Mesenchymal stem cell (in vitro differentiated cells and primary cell): Measurements from ENCODE around the gene TSLP.

ENCODE experiments used
- DNase-seq: peaks from one replicate; pipeline ENCODE4 v3.0.0-alpha.2; 2013
- H2AFZ ChIP-seq: one replicate; pipeline ENCODE4 v1.6.1; 2013; ENCODE audit warnings: low read depth, mild to moderate bottlenecking, control low read depth, inconsistent platforms, low read length, moderate library complexity
- H2AK5ac ChIP-seq: 2 replicates; pipeline ENCODE4 v1.6.1; 2013; ENCODE audit warnings: low read length, moderate library complexity, mild to moderate bottlenecking, inconsistent platforms; ENCODE audit not compliant: severe bottlenecking
- H2BK120ac ChIP-seq: one replicate; pipeline ENCODE4 v1.6.1; 2013; ENCODE audit warnings: low read depth, mild to moderate bottlenecking, inconsistent platforms, low read length, moderate library complexity
- H2BK12ac ChIP-seq, 2 experiments: one replicate each; pipeline ENCODE4 v1.6.1; 2013; ENCODE audit warnings: inconsistent platforms in 2 of 2, low read length in 2 of 2, mild to moderate bottlenecking in 2 of 2, moderate library complexity in 2 of 2, control low read depth in 1 of 2
- H2BK15ac ChIP-seq: one replicate; pipeline ENCODE4 v1.6.1; 2013; ENCODE audit warnings: mild to moderate bottlenecking, low read depth, inconsistent platforms; ENCODE audit not compliant: poor library complexity, severe bottlenecking
- H2BK5ac ChIP-seq: 2 replicates; pipeline ENCODE4 v1.6.1; 2013; ENCODE audit warnings: low read depth, mild to moderate bottlenecking, low read length, control low read depth, inconsistent platforms; ENCODE audit not compliant: poor library complexity, severe bottlenecking
- H3K14ac ChIP-seq, 2 experiments: one replicate each; pipeline ENCODE4 v1.6.1; 2013; ENCODE audit warnings: inconsistent platforms in 2 of 2, low read length in 2 of 2, control low read depth in 1 of 2, mild to moderate bottlenecking in 1 of 2, moderate library complexity in 1 of 2
- H3K18ac ChIP-seq, 2 experiments: one replicate each; pipeline ENCODE4 v1.6.1; 2013; ENCODE audit warnings: inconsistent platforms in 2 of 2, low read length in 2 of 2, control low read depth in 1 of 2, low read depth in 1 of 2, mild to moderate bottlenecking in 1 of 2
- H3K23ac ChIP-seq, 2 experiments: one replicate each; pipeline ENCODE4 v1.6.1; 2013; ENCODE audit warnings: inconsistent platforms in 2 of 2, low read length in 2 of 2, mild to moderate bottlenecking in 2 of 2, moderate library complexity in 2 of 2, control low read depth in 1 of 2
- H3K27ac ChIP-seq: 2 replicates; pipeline ENCODE4 v1.5.1; 2013; ENCODE audit warnings: mild to moderate bottlenecking, moderate library complexity, low read length, control low read depth, inconsistent platforms; ENCODE audit not compliant: poor library complexity, severe bottlenecking
- H3K27me3 ChIP-seq, 2 experiments: 2 replicates each; pipeline versions ENCODE4 v1.6.1 to v1.7.0; 2013; ENCODE audit warnings: low read length in 2 of 2, mild to moderate bottlenecking in 2 of 2, moderate library complexity in 2 of 2, control low read depth in 1 of 2, inconsistent platforms in 1 of 2; ENCODE audit not compliant: control insufficient read depth in 1 of 2, insufficient read depth in 1 of 2
- H3K36me3 ChIP-seq, 2 experiments: 2 replicates each; pipeline versions ENCODE4 v1.6.1 to v1.7.0; 2013; ENCODE audit warnings: low read length in 2 of 2, control low read depth in 1 of 2, inconsistent platforms in 1 of 2, low read depth in 1 of 2, mild to moderate bottlenecking in 1 of 2; ENCODE audit not compliant: insufficient read depth in 2 of 2, control insufficient read depth in 1 of 2
- H3K4ac ChIP-seq, 2 experiments: one replicate each; pipeline ENCODE4 v1.6.1; 2013; ENCODE audit warnings: inconsistent platforms in 2 of 2, low read length in 2 of 2, mild to moderate bottlenecking in 2 of 2, moderate library complexity in 2 of 2, control low read depth in 1 of 2, low read depth in 1 of 2
- H3K4me1 ChIP-seq: 2 replicates; pipeline ENCODE4 v1.6.1; 2013; ENCODE audit warnings: low read depth, low read length, control low read depth; ENCODE audit not compliant: control insufficient read depth, insufficient read depth
- H3K4me2 ChIP-seq: 2 replicates; pipeline ENCODE4 v1.6.1; 2013; ENCODE audit warnings: low read length, mild to moderate bottlenecking, inconsistent platforms; ENCODE audit not compliant: poor library complexity, severe bottlenecking
- H3K4me3 ChIP-seq, 2 experiments: 2 replicates each; pipeline versions ENCODE4 v1.5.1 to v1.7.0; 2013; ENCODE audit warnings: low read length in 2 of 2, mild to moderate bottlenecking in 2 of 2, control low read depth in 1 of 2, low read depth in 1 of 2; ENCODE audit not compliant: insufficient read depth in 1 of 2
- H3K79me1 ChIP-seq: replicated peaks from 2 replicates; pipeline ENCODE4 v1.6.1; 2013; ENCODE audit warnings: mild to moderate bottlenecking, control low read depth, low read length, inconsistent platforms; ENCODE audit not compliant: poor library complexity, severe bottlenecking
- H3K9ac ChIP-seq: 2 replicates; pipeline ENCODE4 v1.7.0; 2013; ENCODE audit warnings: mild to moderate bottlenecking, low read length, moderate library complexity
- H3K9me3 ChIP-seq: 2 replicates; pipeline ENCODE4 v1.7.0; 2013; ENCODE audit warnings: mild to moderate bottlenecking, low read length; ENCODE audit not compliant: control insufficient read depth
- H4K8ac ChIP-seq: one replicate; pipeline ENCODE4 v1.6.1; 2013; ENCODE audit warnings: inconsistent platforms, mild to moderate bottlenecking, low read length, moderate library complexity
- H4K91ac ChIP-seq: one replicate; pipeline ENCODE4 v1.6.1; 2013; ENCODE audit warnings: mild to moderate bottlenecking, low read length, inconsistent platforms
- WGBS: methylation state at CpG from one replicate; pipeline ENCODE4 v1.1.7; 2013; ENCODE audit warnings: mixed read lengths; 5-methylcytosine and 5-hydroxymethylcytosine counted together

The TSLP gene

DNA sequence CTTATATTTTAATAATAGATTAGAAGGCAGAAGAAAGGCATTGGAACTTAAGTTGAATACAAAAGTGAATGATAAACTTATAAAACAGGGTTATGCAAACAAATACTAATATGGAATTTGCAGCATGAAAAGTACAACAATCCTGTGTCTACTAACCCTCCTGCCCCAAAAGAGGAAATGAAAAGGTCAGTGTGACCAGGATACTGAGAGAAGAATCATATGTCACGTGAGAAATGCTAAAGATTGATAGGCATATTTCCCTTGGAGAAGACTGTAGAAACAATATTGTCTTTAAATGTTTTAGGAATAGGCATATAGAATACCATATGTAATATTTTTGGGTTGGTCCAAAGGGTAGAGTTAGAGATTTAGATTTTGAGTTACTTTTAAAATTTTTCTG, 24.5 kb downstream of the TSLP start:
- H3K27ac ChIP-seq: no peak overlapping the region
- H3K79me1 ChIP-seq: peaks cover 13% of the 10 kb centered on the region
- no peaks in the 10 kb centered on the region for H3K9me3 ChIP-seq
- H2BK12ac ChIP-seq: no peak overlapping the region
- H4K91ac ChIP-seq: no peak overlapping the region
- no peak overlapping the region for H3K23ac ChIP-seq
- H3K4me1 ChIP-seq: peaks cover 2% of the 10 kb centered on the region
- no peak overlapping the region for H3K4ac ChIP-seq
- H2BK5ac ChIP-seq: no peak overlapping the region
- H3K36me3 ChIP-seq: peaks cover 3 to 53% of the 10 kb centered on the region in 2 experiments
- H3K9ac ChIP-seq: no peak overlapping the region
- no peak overlapping the region for H3K14ac ChIP-seq
- no peak overlapping the region for H3K4me2 ChIP-seq
- no peaks in the 10 kb centered on the region for H3K27me3 ChIP-seq
- no peak for DNase-seq
- no peak overlapping the region for H4K8ac ChIP-seq
- no peak overlapping the region for H2AFZ ChIP-seq
- H2BK15ac ChIP-seq: no peak overlapping the region
- no peak overlapping the region for H2BK120ac ChIP-seq
- H3K18ac ChIP-seq: no peak overlapping the region
- H3K4me3 ChIP-seq: no peak overlapping the region
- 100% methylated on average over 1 of the region's 1 CpG for WGBS
- no peak overlapping the region for H2AK5ac ChIP-seq

DNA sequence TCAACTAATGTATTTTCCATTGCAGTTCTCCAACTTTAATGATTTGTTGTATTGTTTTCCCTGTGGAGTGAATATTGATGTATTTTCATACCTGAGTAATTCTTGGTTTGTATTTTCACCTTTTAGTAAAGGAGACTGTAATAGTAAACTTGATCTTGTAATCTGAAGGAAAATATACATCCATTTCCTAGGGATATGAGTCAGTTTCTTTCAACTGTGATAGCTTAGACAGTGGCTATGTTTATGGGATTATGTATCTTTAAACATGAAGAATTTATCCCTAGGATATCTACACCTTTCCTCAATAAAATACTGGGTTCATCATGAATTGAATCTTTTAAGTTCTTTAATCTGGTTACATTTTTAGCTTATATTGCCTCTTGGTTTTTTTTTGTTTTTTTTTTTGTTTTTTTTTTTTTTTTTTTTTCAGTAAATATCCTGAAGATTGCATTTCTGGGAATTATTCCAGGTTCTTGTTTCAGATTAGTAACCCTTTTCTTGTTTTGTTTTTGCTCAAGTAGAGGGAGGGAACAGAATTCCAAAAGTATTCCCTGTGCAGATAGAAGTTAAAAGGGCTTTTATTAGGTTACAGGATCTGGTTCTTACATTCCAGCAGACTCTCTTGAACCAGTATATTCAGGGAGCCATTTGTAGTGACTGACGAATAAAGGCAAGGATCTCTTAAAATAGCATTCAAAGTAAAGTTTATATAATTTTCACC, 27.7 kb downstream of the TSLP start:
- no peak overlapping the region for H3K14ac ChIP-seq

DNA sequence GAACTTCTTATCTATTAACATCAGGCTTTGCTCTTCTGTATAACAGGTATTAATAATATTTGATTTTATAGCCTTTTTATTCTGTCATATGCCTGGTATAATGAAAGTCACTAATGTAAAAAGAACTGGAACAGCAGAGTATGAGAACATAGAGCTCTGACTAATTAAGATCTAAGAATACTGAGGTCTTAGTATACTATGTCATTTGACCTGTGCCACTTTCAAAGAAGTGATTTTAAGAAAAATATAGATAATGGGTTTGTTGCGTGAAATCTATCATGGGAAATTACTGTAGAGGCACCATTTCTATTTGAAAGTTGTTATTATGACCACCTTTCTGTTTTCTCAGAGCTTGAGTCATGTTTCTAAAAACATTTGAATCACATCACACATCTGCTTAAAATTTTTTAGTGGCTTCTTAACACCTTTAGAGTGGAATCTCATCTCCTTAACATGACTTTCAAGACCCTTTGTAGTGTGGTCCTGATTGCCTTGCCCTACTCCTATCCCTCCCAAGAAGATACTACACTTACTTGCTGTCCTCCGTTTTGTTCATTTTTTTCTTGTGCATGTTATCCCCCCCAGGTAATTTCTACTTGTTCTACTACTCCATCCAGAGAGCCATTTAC, 34.9 kb downstream of the TSLP start:
- no peak overlapping the region for H4K91ac ChIP-seq
- H3K4ac ChIP-seq: no peak overlapping the region
- no peak overlapping the region for H4K8ac ChIP-seq
- H3K14ac ChIP-seq: no peak overlapping the region
- DNase-seq: no peak
- no peaks in the 10 kb centered on the region for H3K9me3 ChIP-seq
- H3K23ac ChIP-seq: no peak overlapping the region
- H3K36me3 ChIP-seq: peaks cover 0 to 99% of the 10 kb centered on the region in 2 experiments
- H3K4me2 ChIP-seq: no peak overlapping the region
- H2BK120ac ChIP-seq: no peak overlapping the region
- no peak overlapping the region for H3K4me3 ChIP-seq
- no peaks in the 10 kb centered on the region for H3K27me3 ChIP-seq
- no peak overlapping the region for H2BK12ac ChIP-seq
- H3K79me1 ChIP-seq: peaks cover 4% of the 10 kb centered on the region
- 100% methylated on average over 1 of the region's 2 CpGs for WGBS
- H3K9ac ChIP-seq: no peak overlapping the region
- H2AK5ac ChIP-seq: no peak overlapping the region
- no peak overlapping the region for H2BK15ac ChIP-seq
- H3K27ac ChIP-seq: no peak overlapping the region
- H2BK5ac ChIP-seq: no peak overlapping the region
- no peak overlapping the region for H2AFZ ChIP-seq
- H3K18ac ChIP-seq: no peak overlapping the region
- no peaks in the 10 kb centered on the region for H3K4me1 ChIP-seq

More for the DNA sequence above, 27.7 kb downstream of the TSLP start:
- H2AFZ ChIP-seq: no peak overlapping the region
- peaks cover 3 to 85% of the 10 kb centered on the region in 2 experiments for H3K36me3 ChIP-seq
- no peak overlapping the region for H2BK120ac ChIP-seq
- DNase-seq: no peak
- no peak overlapping the region for H3K23ac ChIP-seq
- no peak overlapping the region for H3K4me2 ChIP-seq
- H2BK5ac ChIP-seq: no peak overlapping the region
- peaks cover 13% of the 10 kb centered on the region for H3K79me1 ChIP-seq
- no peak overlapping the region for H3K4ac ChIP-seq
- no CpG with 5 or more reads among the region's 1 CpG for WGBS
- no peak overlapping the region for H4K91ac ChIP-seq
- no peak overlapping the region for H3K4me3 ChIP-seq
- H3K27me3 ChIP-seq: no peaks in the 10 kb centered on the region
- peak overlapping the region; percentile 57 for H3K9ac ChIP-seq
- H3K27ac ChIP-seq: no peak overlapping the region
- no peak overlapping the region for H4K8ac ChIP-seq
- H2AK5ac ChIP-seq: no peak overlapping the region
- H3K4me1 ChIP-seq: no peaks in the 10 kb centered on the region
- H2BK15ac ChIP-seq: no peak overlapping the region
- no peak overlapping the region for H3K18ac ChIP-seq
- no peaks in the 10 kb centered on the region for H3K9me3 ChIP-seq
- no peak overlapping the region for H2BK12ac ChIP-seq

DNA sequence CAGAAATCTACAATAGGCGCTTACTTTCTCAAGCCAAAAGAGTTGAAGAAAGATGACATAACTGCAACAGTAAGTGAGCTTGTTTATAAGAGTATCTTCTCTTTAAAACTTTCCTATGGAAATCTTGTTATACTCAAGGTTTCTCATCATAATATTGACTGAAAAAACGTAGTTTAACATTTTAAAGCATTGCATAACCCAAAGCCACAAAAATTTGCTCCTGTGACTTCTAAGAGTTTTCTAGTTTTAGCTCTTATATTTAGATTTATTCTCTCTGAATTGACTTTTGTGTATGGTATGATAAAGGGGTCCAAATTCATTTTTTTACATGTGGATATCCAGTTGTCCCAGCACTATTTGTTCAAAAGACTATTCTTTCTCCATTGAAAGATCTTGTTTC, 35.9 kb downstream of the TSLP start:
- H3K14ac ChIP-seq: no peak overlapping the region
- no peak overlapping the region for H2AK5ac ChIP-seq
- WGBS: no CpG with 5 or more reads among the region's 2 CpGs
- no peak overlapping the region for H2BK15ac ChIP-seq
- H3K4me3 ChIP-seq: no peak overlapping the region
- no peak overlapping the region for H3K4ac ChIP-seq
- H3K27ac ChIP-seq: no peak overlapping the region
- H3K23ac ChIP-seq: no peak overlapping the region
- peak; percentile 5 for DNase-seq
- peaks cover 0 to 100% of the 10 kb centered on the region in 2 experiments for H3K36me3 ChIP-seq
- no peak overlapping the region for H2AFZ ChIP-seq
- H2BK5ac ChIP-seq: no peak overlapping the region
- H3K9me3 ChIP-seq: no peaks in the 10 kb centered on the region
- no peak overlapping the region for H2BK120ac ChIP-seq
- H2BK12ac ChIP-seq: no peak overlapping the region
- H4K8ac ChIP-seq: no peak overlapping the region
- no peaks in the 10 kb centered on the region for H3K4me1 ChIP-seq
- H3K18ac ChIP-seq: no peak overlapping the region
- no peak overlapping the region for H4K91ac ChIP-seq
- H3K79me1 ChIP-seq: peaks cover 4% of the 10 kb centered on the region
- no peak overlapping the region for H3K9ac ChIP-seq
- no peak overlapping the region for H3K4me2 ChIP-seq
- no peaks in the 10 kb centered on the region for H3K27me3 ChIP-seq
